Measurements from ENCODE around the gene ZNF778.

ZNF778 gene

GRCh38 chr16:89172171-89172527 is 45.4 kb upstream of the ZNF778 start:
- TF ChIP-seq, protein P1, sequence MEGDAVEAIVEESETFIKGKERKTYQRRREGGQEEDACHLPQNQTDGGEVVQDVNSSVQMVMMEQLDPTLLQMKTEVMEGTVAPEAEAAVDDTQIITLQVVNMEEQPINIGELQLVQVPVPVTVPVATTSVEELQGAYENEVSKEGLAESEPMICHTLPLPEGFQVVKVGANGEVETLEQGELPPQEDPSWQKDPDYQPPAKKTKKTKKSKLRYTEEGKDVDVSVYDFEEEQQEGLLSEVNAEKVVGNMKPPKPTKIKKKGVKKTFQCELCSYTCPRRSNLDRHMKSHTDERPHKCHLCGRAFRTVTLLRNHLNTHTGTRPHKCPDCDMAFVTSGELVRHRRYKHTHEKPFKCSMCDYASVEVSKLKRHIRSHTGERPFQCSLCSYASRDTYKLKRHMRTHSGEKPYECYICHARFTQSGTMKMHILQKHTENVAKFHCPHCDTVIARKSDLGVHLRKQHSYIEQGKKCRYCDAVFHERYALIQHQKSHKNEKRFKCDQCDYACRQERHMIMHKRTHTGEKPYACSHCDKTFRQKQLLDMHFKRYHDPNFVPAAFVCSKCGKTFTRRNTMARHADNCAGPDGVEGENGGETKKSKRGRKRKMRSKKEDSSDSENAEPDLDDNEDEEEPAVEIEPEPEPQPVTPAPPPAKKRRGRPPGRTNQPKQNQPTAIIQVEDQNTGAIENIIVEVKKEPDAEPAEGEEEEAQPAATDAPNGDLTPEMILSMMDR (IDR thresholded peaks at IDR 0.05; ENCODE audit: control insufficient read depth, extremely low read depth, insufficient read depth) = no peak
- DNase-seq (ENCODE audit: low read depth) = no peak
- H3K4me3 ChIP-seq (ENCODE audit: low read depth, low read length) = peak overlapping the region; percentile 47

DNA sequence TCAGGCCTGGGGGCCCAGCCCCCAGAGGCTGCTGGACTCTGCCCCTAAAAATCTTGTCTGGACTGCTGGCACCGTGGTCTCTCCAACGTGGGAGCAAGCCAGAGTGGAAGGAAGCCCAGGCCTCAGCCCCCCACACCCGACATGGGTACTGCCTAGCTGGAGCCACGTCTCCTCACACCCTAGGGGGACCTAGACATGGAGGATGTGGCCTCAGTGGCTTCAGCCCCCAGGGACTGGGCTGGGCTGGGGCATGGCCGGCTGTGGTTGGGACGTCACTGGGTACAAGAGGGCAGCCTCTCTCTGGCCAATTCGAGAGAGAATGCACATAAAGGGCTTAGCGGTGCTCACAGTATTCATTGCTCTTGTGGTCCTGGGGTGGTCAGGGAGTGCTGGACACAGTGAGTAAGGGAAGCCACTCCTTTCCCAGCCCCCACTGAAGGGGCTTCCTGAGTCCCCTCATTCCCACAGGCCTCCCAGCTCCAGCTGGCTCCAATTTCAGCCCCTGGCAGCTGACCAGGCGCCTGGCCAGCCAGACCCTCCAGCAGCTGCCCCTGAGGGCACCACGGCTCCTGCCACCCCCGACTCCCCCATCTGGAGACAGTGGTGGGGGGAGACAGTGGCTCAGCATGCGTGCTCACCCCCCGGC is 44.9 kb upstream of the ZNF778 start:
- no peak for DNase-seq (ENCODE audit: low read depth)
- TF ChIP-seq, protein P1 (IDR thresholded peaks at IDR 0.05; ENCODE audit: control insufficient read depth, extremely low read depth, insufficient read depth) = no peak
- no peak overlapping the region for H3K4me3 ChIP-seq (ENCODE audit: low read depth, low read length)

DNA sequence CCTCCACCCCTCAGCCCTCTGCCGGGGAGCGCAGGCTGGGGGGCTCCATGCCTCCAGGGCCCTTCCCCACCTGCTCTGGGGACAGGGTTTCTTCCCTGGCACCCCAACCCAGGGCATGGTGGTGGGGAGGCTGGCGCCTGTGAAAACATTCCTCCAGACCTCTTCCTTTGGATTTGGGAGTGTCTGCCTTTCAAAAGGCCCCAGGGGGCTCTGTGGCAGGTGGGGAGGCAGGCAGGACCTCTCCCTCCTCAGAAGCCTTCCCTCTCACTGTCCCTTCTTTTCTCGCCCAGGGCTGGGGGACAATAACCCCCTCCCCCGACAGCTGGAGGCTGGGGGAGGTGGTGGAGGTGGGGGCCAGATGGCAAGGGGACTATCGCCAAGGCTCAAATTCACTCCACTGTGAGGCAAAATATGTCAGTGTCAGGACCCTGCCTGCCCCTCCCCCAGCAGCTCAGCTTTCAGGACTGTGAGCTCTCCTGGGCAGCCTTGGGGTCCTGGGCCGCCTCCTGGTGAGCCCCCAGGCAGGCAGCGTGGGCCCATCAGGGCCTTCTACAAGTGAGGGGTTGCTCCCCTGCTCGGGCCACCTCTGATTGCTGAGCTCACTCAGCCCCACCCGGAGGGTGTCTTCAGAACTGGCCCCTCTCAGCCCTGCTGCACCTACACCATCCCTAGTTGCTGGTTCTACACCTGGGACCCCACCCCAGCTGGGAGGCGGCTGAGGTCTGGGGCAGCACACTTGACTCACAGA is 44.2 kb upstream of the ZNF778 start:
- no peak overlapping the region for H3K4me3 ChIP-seq (ENCODE audit: low read depth, low read length)
- TF ChIP-seq, protein P1 (IDR thresholded peaks at IDR 0.05; ENCODE audit: control insufficient read depth, extremely low read depth, insufficient read depth) = no peak
- no peak for DNase-seq (ENCODE audit: low read depth)

GRCh38 chr16:89174055-89174827 is 43.3 kb upstream of the ZNF778 start:
- TF ChIP-seq, protein P1 (IDR thresholded peaks at IDR 0.05; ENCODE audit: control insufficient read depth, extremely low read depth, insufficient read depth) = no peak
- H3K4me3 ChIP-seq (ENCODE audit: low read depth, low read length) = no peak overlapping the region
- no peak for DNase-seq (ENCODE audit: low read depth)

DNA sequence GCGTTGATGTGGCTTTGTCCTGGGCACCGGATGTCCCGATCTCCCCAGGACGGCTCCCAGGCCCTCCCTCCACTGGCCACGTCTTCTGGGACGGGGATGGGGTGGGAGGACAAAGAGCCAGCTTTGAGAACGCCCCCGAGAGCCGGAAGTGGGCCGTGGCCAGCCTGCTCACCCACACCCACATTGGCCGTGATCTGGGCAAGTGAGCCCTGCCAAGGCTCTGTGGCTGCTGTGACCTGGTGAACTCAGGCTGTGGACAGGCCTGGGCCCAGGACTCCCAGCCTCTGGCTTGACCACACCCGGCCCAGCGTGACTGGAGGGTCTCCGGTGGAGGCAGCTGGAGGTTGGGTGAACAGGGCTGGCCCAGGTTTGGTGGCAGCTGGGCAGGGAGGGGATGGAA is 42.6 kb upstream of the ZNF778 start:
- TF ChIP-seq, protein P1 (IDR thresholded peaks at IDR 0.05; ENCODE audit: control insufficient read depth, extremely low read depth, insufficient read depth) = no peak
- DNase-seq (ENCODE audit: low read depth) = no peak
- H3K4me3 ChIP-seq (ENCODE audit: low read depth, low read length) = no peak overlapping the region

GRCh38 chr16:89175280-89176146 is 42.0 kb upstream of the ZNF778 start:
- TF ChIP-seq, protein P1 (IDR thresholded peaks at IDR 0.05; ENCODE audit: control insufficient read depth, extremely low read depth, insufficient read depth) = no peak
- H3K4me3 ChIP-seq (ENCODE audit: low read depth, low read length) = no peak overlapping the region
- DNase-seq (ENCODE audit: low read depth) = no peak

All from LNCaP clone FGC (cell line).